ENCODE data around the gene ZNF276.

GRCh38 chr16:89707695-89708094 lies 13.6 kb upstream of the ZNF276 start:
- TF ChIP-seq JUND (IDR thresholded peaks at IDR 0.05) (no peak), CTCF (IDR thresholded peaks at IDR 0.05) (no peak), EP300 (IDR thresholded peaks at IDR 0.05; ENCODE audit: borderline replicate concordance in 1 of 2, low read depth in 1 of 2, low read length in 1 of 2) (no peak), TEAD4 (IDR thresholded peaks at IDR 0.05; ENCODE audit: borderline replicate concordance, insufficient read depth) (no peak), REST (IDR thresholded peaks at IDR 0.05; ENCODE audit: low read depth, low read length) (no peak), USF2 (IDR thresholded peaks at IDR 0.05; ENCODE audit: borderline replicate concordance, low read depth, low read length) (no peak), SMC3 (IDR thresholded peaks at IDR 0.05; ENCODE audit: low read depth, low read length) (no peak), TAF1 (IDR thresholded peaks at IDR 0.05; ENCODE audit: borderline replicate concordance, low read depth, low read length) (no peak), SIN3A (IDR thresholded peaks at IDR 0.05; ENCODE audit: borderline replicate concordance, low read depth, low read length) (no peak), MXI1 (IDR thresholded peaks at IDR 0.05; ENCODE audit: low read depth, low read length) (no peak), POLR2AphosphoS5 (IDR thresholded peaks at IDR 0.05; ENCODE audit: low read depth, low read length) (no peak), MAX (IDR thresholded peaks at IDR 0.05; ENCODE audit: low read depth) (no peak), NFIC (IDR thresholded peaks at IDR 0.05; ENCODE audit: borderline replicate concordance) (no peak), GABPA (IDR thresholded peaks at IDR 0.05; ENCODE audit: low read depth) (no peak)

All from SK-N-SH (cell line).